ENCODE measurements around the gene CTBP2. TPM values are rescaled to one million over a fixed set of nuclear protein-coding genes. Genes with fewer than 3 reads are reported as not detected.

Gene CTBP2
- total and polyA plus RNA-seq, 8 donors, result 21.4 to 60.8 (median 31.1) TPM

GRCh38 chr10:125086691-125087090 lies 73.7 kb downstream of the CTBP2 start:
- Histone ChIP-seq H3K36me3 (peaks cover 0 to 12% (median 0%) of the 10 kb centered on the region in 3 donors), H3K4me3 (no peak overlapping the region), H3K9me3 (no peaks in the 10 kb centered on the region), H3K27ac (peak overlapping the region in 1 of 4 donors; percentile 96), H3K27me3 (no peaks in the 10 kb centered on the region), H3K4me1 (peaks cover 21 to 25% (median 25%) of the 10 kb centered on the region in 3 donors)
- DNase-seq, result peak in 1 of 6 donors; percentile 5
- WGBS, 2 donors, result 89 to 99% methylated on average over 9 of the region's 9 CpGs
- ATAC-seq, result no peak
- FAIRE-seq, result no peak
- no peak for TF ChIP-seq CTCF (IDR thresholded peaks at IDR 0.05)
- intact Hi-C loops (cut with DNase I), result no loop called here

DNA sequence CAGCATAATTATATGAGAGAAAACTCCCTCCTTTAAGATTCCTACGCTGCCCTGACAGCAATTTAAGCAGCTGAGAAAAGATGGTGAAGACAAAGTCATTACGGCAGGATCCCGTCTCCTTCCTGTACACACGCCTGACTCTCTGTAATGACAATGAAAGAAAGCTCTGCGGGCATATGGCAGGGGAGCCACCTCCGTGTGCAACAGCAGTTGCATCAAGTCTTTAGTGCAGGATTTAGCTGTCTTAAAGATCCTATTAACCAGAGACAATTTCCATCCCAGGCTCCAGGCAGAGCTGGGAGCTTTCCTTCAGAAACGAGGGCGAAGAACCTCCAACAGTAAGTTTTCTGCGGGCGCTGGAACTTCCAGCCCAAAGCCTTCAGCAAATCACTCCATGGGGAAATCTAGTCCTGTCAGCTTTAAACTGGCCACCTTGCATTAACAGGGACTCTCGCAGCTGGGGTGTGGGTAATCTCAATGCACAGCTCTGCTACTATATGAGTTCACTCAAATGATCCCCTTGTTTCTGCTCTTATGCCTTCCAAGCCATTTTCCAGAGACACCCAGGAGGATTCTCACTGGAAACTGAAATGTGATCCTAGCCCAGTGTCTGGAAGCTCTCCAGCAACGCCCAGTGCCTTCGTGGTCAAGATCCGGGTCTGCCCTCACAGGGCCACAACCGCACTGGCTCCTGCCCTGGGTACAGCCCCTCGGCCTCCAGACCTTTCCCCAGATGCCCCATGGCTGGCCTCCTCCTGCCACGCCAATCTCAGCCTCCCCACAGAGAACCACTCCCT lies 74.9 kb downstream of the CTBP2 start:
- FAIRE-seq (no peak), ATAC-seq (peak; percentile 20 to 51 (median 28)), DNase-seq (peak in 5 of 6 donors; percentile 61 to 86 (median 70))
- no peaks in the 10 kb centered on the region for H3K9me3 ChIP-seq
- 35% methylated on average over 17 of the region's 17 CpGs for WGBS, 2 donors
- intact Hi-C loops (cut with DNase I), result no loop called here
- peaks cover 0 to 12% (median 0%) of the 10 kb centered on the region in 3 donors for H3K36me3 ChIP-seq
- peak overlapping the region in 2 of 4 donors; percentile 7 to 18 for H3K4me3 ChIP-seq
- H3K27ac ChIP-seq, result peak overlapping the region; percentile 87 to 96 (median 96)
- TF ChIP-seq CTCF (IDR thresholded peaks at IDR 0.05), result no peak
- H3K27me3 ChIP-seq, result no peaks in the 10 kb centered on the region
- peaks cover 26 to 31% (median 29%) of the 10 kb centered on the region in 3 donors for H3K4me1 ChIP-seq

GRCh38 chr10:125084614-125085257 lies 75.6 kb downstream of the CTBP2 start:
- peaks cover 0 to 12% (median 0%) of the 10 kb centered on the region in 3 donors for H3K36me3 ChIP-seq
- H3K27me3 ChIP-seq, result no peaks in the 10 kb centered on the region
- H3K9me3 ChIP-seq, result no peaks in the 10 kb centered on the region
- FAIRE-seq, result no peak
- no peak for TF ChIP-seq CTCF (IDR thresholded peaks at IDR 0.05)
- H3K27ac ChIP-seq, result peak overlapping the region; percentile 87 to 96 (median 96)
- 13 to 14% methylated on average over 18 of the region's 18 CpGs for WGBS, 2 donors
- intact Hi-C loops (cut with DNase I), result no loop called here
- peak; percentile 86 to 92 (median 92) for ATAC-seq
- peaks cover 26 to 31% (median 29%) of the 10 kb centered on the region in 3 donors for H3K4me1 ChIP-seq
- DNase-seq, result peak; percentile 94 to 99 (median 98)
- peak overlapping the region in 2 of 4 donors; percentile 7 to 18 for H3K4me3 ChIP-seq

DNA sequence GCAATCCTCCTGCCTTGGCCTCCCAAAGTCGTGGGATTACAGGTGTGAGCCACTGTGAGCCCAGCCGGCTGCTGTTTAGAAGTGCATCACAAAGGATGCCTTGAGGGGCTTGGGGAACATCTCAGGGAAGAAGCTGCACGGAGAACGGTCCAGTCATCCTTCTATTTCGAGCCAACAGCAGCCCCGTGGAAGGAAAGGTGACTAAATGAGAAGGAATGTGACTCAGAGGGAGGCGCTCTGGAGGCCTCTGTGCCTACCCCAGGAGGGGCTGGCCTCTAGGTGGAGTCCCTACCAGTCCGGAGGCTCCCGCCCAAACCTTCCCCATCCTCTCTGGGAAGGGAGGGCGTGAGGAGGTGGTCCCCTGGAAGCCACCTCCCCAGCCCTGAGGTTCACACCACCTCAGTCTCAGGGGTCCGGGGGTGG lies 76.2 kb downstream of the CTBP2 start:
- FAIRE-seq, result no peak
- no peaks in the 10 kb centered on the region for H3K9me3 ChIP-seq
- no peak for TF ChIP-seq CTCF (IDR thresholded peaks at IDR 0.05)
- peaks cover 0 to 12% (median 0%) of the 10 kb centered on the region in 3 donors for H3K36me3 ChIP-seq
- H3K4me3 ChIP-seq, result peak overlapping the region in 1 of 4 donors; percentile 7
- peak; percentile 51 to 73 (median 58) for ATAC-seq
- peaks cover 26 to 31% (median 29%) of the 10 kb centered on the region in 3 donors for H3K4me1 ChIP-seq
- H3K27ac ChIP-seq, result peak overlapping the region; percentile 87 to 96 (median 96)
- peak in 4 of 6 donors; percentile 48 to 77 (median 66) for DNase-seq
- 63 to 75% methylated on average over 9 to 11 of the region's 11 CpGs for WGBS, 2 donors
- no peaks in the 10 kb centered on the region for H3K27me3 ChIP-seq
- intact Hi-C loops (cut with DNase I), result no loop called here
